Muscle of arm (tissue), 12 donors: ENCODE measurements around the gene RNU5B-1. TPM values are rescaled to one million over a fixed set of nuclear protein-coding genes. Genes with fewer than 3 reads are reported as not detected.

Experiments used
- DNase-seq: peaks from one replicate; pipeline ENCODE4 v3.0.0-alpha.2; 2013
- polyA plus RNA-seq, 12 donors: library from polyadenylated mRNA; unstranded; fragments of 120-200 nt; gene quantifications; one replicate each; pipeline ENCODE4 v1.2.1, GENCODE V29; 2013; ENCODE audit not compliant: insufficient read length in 12 of 12

Gene RNU5B-1
- polyA plus RNA-seq, 12 donors, result 2.1 TPM; not detected in 11

DNA sequence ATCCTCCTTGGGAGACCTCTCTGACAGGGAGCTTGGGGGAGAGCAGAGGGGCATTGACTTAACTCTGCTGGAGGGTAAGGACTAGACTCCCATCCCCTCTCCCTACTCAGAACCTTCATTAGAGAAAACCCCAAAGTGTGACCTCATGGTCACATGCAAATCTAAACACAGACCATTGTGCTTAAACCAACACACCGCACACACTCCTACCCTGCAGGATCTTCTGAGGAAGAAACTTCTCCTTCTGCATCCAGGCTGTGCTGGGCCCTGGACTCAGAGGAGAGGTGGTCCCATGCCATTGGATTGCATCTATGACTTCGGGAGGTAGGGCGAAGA, 17.0 kb upstream of the RNU5B-1 start:
- DNase-seq, result no peak

DNA sequence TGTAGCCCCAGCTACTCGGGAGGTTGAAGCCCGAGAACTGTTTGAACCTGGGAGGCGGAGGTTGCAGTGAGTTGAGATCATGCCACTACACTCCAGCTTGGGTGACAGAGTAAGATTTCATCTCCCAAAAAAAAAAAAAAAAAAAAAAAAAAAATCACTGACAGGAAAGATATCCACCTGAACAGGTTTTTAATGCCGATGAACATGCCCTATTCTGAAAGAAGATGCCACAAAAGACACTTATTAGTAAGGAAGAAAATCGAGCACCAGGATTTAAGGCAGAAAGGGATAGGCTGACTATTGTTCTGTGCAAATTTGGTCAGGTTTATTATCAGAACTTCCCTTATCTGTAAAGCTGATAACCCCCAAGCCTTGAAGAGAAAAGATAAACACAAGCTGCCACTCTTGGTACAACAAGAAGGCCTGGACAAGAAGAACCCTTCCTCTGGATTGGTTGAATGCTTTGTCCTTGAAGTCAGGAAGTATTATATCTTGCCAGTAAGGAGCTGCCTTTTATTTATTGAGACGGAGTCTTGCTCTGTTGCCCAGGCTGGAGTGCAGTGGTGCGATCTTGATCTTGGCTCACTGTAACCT, 15.1 kb upstream of the RNU5B-1 start:
- no peak for DNase-seq

DNA sequence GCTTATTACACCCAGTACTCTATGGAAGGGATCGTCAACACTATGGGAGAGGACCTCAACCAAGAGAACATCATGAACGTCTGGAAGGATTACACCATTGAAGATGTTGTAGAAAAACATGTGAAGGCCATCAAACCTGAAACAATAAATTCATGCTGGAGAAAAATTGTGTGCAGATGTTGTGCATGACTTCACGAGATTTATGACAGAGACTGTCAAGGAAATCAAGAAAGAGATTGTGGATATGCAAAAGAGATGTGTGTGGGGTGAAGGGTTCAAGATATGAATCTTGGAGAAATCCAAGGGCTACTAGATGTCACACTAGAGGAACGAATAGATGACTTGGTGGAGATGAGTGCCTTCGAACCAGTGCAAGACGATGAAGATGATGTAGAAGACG, 14.2 kb upstream of the RNU5B-1 start:
- no peak for DNase-seq

DNA sequence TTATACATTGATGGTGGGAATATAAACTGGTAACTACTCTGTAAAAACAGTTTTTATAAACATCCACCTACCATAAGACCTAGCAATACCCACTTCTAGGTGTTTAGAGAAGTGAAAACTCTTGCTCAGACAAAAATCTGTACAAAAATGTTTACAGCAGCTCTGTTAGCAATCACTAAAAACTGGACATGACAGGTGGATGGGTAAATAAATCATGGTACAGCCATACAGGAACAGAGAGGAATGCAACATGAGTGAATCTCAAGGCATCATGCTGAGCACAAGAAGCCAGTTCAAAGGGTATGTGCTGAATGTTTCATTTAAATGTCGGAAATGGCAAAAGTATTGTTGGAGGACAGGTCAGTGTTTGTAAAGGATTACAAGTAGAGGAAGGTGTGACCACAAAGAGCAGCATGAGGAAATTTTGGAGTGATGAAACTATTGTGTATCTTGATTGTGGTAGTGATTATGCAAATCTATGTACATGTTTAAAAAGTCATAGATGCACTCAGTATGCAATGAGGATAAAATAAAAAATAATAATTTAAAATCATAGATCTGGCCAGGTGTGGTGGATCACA, 11.4 kb upstream of the RNU5B-1 start:
- no peak for DNase-seq

GRCh38 chr15:65298731-65299130, 5.7 kb upstream of the RNU5B-1 start:
- DNase-seq, result no peak

GRCh38 chr15:65300924-65301441, 3.5 kb upstream of the RNU5B-1 start:
- no peak for DNase-seq

- DNase-seq, result no peak
These were observed 2.4 kb upstream of the RNU5B-1 start for GRCh38 chr15:65302061-65302460.

DNA sequence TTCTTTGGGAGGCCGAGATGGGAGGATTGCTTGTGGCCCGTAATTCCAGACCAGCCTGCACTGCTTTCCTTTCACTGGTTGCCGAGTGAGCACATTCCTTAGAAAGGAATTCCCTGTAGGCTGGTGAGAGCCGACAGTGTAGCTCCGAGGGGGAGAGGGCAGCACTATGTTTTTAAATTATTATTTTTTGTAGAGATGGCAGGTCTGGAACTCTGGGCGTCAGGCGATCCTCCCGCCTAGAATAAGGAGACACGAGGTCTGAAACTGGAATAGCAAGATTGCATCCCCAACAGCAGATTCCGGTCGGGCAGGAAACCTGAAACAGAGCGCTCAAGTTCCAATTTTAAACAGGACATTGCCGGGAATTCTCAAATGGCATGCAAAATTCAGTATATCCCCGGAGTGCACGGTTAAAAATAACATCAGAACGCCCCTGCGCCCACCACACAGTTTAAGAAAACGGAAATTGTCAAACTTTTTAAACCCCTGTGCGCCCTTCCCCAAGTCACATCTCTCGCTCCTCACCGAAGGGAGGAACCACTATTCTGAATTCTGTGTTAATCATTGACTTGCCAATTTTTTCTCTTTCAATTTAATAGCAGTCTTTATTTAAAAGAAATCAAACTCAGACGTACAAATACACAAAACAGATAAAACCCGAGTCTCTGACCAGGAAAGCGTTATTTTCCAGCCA, 643 bp upstream of the RNU5B-1 start:
- DNase-seq, result peak; percentile 79

GRCh38 chr15:65305150-65305758, 777 bp downstream of the RNU5B-1 start:
- DNase-seq, result peak; percentile 35

- no peak for DNase-seq
These were observed 1.3 kb downstream of the RNU5B-1 start for GRCh38 chr15:65305776-65306175.

DNA sequence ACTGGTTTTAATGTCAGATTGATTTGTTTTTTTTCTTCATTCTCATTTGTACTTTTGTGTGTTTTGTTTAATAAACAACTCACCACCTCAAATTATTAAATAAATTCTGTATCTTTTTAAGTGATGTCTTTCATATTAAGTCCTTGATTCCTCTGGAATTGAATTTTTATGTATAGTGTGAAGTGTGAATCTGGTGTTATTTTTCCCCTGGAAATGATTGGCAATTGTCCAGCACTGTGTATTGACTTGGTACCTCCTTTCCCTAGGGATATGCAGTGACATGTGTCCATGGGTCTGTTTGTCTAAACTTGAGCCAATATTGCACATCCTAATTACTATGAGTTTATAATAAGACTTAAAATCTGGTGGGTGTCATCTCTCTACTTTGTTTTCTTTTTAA, 2.1 kb downstream of the RNU5B-1 start:
- DNase-seq, result no peak

DNA sequence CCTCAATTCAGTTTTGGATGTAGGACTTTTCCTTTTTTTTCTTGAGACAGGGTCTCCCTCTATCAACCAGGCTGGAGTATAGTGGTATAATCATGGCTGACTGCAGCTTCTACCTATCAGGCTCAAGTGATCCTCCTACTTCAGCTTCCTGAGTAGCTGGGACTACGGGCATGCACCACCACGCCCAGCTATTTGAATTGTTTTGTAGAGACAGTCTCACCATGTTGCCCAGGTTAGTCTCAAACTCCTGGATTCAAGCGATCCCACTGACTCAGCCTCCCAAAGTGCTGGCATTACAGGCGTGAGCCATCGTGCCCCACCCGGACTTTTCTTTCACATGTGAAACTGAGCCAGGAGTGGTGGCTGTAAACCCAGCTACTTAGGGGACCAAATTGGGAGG, 3.5 kb downstream of the RNU5B-1 start:
- DNase-seq, result no peak

DNA sequence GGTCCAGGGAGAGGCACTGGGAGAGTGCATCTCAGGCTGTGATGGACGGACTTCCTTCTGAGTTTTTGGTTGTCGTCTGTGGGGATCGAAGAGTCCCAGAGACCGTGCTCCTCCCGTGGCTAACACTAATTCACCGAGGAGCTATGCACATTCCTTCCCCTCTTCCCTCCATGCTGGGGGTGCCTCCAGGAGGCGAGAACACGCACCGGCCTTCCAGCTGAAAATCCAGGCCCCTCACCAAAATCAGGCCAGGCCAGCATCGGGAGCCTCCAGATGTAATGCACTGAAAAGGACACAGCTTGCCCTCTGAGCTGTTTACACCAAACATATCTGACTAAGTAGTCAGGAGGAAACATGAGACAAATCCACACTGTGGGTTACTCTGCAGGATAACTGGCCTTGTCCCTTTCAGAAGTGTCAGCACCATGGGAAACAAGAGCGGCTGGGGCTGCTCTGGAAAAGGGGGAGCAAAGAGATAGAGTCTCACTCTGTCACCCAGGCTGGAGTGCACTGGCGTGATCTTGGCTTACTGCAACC, 5.5 kb downstream of the RNU5B-1 start:
- DNase-seq, result no peak

GRCh38 chr15:65310431-65311137, 6.1 kb downstream of the RNU5B-1 start:
- no peak for DNase-seq

DNA sequence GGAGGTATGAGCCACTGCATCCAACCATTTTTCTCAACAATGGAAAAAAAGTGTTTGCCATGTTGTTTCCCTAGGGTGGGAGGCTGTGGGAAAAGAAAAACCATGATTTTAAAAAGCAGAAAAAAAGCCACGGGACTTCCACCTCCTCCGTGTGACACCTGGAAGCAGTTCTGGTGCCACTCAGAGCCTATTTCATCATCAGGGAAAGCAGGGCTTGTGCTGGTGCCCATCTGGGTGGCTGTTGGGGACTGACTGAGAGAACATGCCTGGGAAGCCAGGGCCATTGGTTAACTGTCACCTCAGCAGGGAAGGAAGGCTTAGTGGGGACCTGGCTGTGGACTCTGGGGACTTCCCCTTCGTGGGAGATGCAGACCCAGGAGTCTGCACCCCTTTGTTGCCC, 7.3 kb downstream of the RNU5B-1 start:
- no peak for DNase-seq

DNA sequence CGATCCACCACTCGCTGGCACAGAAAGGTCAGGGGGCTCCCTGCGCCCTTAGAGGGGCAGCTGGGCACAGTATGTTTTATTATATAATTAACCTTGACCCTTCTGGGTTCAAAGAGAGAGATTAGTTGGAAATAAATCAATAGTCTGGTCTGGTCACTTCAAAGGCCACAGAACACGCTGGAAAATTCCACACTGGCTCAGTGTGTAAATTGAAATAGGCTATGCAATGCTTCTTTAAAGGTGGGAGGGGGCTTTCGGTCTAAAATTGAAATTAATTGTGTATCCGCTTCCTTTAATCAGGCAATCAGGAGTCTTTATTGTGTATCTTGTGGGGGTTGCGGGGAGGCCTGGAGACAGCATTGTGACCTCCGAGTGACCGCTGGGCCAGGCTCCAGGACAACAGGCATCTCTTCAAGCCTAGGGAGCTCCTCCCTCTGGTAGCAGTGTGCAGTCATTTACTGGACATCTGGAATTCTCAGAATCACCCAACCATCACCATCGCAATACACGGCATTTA, 8.0 kb downstream of the RNU5B-1 start:
- peak; percentile 65 for DNase-seq

DNA sequence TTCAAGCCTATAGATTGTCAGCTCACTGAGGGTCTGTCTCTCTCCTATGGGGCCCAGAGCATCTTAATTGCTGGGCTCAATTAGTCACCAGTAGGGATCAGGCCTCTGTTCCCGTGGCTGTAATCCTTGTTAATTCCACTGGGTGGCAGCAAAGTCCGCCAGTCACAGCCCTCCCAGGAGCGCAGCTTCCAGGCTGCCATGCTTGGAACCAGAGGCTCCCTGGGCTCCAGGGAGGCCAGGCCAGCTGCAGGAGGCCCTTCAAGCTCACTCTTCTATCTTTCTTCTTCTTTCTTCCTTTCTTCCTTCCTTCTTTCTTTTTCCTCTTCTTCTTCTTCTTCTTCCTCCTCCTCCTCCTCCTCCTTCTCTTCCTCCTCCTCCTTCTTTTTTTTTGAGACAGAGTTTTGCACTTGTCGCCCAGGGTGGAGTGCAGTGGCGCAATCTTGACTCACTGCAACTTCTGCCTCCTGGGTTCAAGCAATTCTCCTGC, 14.4 kb downstream of the RNU5B-1 start:
- peak; percentile 83 for DNase-seq

GRCh38 chr15:65323071-65323511, 18.6 kb downstream of the RNU5B-1 start:
- peak; percentile 55 for DNase-seq

- peak; percentile 32 for DNase-seq
These were observed 21.6 kb downstream of the RNU5B-1 start for GRCh38 chr15:65326117-65326526.

DNA sequence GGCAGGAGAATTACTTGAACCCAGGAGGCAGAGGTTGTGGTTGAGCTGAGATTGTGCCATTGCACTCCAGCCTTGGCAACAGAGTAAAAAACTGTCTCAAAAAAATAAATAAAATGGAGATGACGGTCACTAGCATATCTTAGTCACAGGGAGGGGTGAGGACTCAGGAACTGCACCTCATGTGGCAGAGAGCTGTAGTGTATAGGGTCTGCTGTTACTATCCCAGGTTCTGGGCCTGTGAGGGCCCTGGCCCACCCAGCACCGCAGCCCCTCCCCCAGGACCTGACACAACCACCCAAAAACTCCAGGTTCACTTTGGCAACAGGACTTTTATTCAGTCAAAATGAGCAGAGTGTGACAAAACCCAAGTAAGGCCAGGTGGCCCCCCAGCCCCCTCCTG, 22.3 kb downstream of the RNU5B-1 start:
- no peak for DNase-seq

DNA sequence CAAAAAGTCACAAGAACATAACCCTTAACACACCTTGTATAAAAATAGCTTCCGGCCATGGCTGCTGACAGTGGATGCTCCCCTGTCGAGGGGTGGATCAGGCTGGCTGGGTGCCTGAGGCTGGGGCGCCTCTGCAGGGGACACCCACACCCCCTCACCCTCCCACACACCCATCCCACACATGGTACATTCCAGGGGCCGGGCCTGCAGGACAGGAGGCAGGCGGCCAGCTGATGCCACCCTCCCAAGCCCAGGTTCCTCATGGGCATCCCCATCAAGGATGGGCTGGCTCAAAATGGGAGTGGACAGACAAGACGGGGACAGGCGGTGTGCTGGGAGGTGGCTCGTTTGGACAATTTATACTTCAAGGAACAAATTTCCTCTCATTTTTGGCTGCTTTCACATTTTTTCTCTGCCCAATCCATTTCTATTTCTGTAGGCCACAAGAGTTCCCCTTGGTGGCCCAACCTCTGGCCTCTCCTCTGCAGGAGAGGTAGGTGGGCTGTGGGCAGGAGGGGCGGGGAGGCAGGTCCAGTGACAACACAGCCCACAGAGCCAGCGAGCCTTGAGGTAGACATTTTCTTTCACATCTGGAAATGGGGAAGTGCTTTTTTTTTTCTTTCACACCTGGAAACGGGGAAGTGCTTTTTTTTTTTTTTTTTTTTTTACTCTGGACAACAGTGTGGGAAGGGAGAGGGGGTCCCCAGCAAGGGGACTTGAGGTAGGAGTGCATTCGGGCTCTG, 23.3 kb downstream of the RNU5B-1 start:
- DNase-seq, result no peak
